Activated CD4-positive, alpha-beta T cell treated with anti-CD3 and anti-CD28 coated beads for 4 hours (primary cell): Measurements from ENCODE around the gene COL4A6.
"Not testable (repeated sequence)": the region's sequence is repeated elsewhere in the genome, so short reads cannot be mapped to it uniquely, and the experiment has no call there.

Experiments
- DNase-seq, 2 donors: peaks; one replicate each; pipeline ENCODE4 v3.0.0-alpha.2; 2020

The COL4A6 gene

GRCh38 chrX:108438110-108438623 lies at the start of gene COL4A6:
TSS of gene COL4A6 (minus strand) at chrX:108438422. CDS start at chrX:108438196, 226 bp downstream.
- DNase-seq, result no peak

GRCh38 chrX:108485960-108486359 lies 47.7 kb upstream of the COL4A6 start:
- no peak for DNase-seq

- no peak for DNase-seq
Measured at GRCh38 chrX:108484251-108484650, 46.0 kb upstream of the COL4A6 start.

- DNase-seq, result not testable (repeated sequence)
Measured at GRCh38 chrX:108481528-108481927, 43.3 kb upstream of the COL4A6 start.

- no peak for DNase-seq
Measured at GRCh38 chrX:108473979-108474378, 35.8 kb upstream of the COL4A6 start.

- DNase-seq, result no peak
Measured at GRCh38 chrX:108468486-108468885, 30.3 kb upstream of the COL4A6 start.

- no peak for DNase-seq
Measured at GRCh38 chrX:108464604-108465003, 26.4 kb upstream of the COL4A6 start.

GRCh38 chrX:108456971-108457477 lies 18.8 kb upstream of the COL4A6 start:
- no peak for DNase-seq

- no peak for DNase-seq
Measured at GRCh38 chrX:108453841-108454240, 15.6 kb upstream of the COL4A6 start.

GRCh38 chrX:108447303-108447702 lies 9.1 kb upstream of the COL4A6 start:
- no peak for DNase-seq

- no peak for DNase-seq
Measured at GRCh38 chrX:108442901-108443464, 4.8 kb upstream of the COL4A6 start.

GRCh38 chrX:108439961-108440696 lies 1.9 kb upstream of the COL4A6 start:
- DNase-seq, result no peak

- DNase-seq, result no peak
Measured at GRCh38 chrX:108439426-108439942, 1.3 kb upstream of the COL4A6 start, which contains the start of gene COL4A5. TSS of gene COL4A5 (plus strand) at chrX:108439838. CDS start at chrX:108440126, 288 bp downstream.

- DNase-seq, result no peak
Measured at GRCh38 chrX:108437349-108438109, 693 bp downstream of the COL4A6 start.

- no peak for DNase-seq
Measured at GRCh38 chrX:108435261-108435660, 3.0 kb downstream of the COL4A6 start.

GRCh38 chrX:108426262-108426661 lies 12.0 kb downstream of the COL4A6 start:
- DNase-seq, result no peak

GRCh38 chrX:108420481-108420880 lies 17.7 kb downstream of the COL4A6 start:
- no peak for DNase-seq

GRCh38 chrX:108419401-108419800 lies 18.8 kb downstream of the COL4A6 start:
- DNase-seq, result no peak

- no peak for DNase-seq
Measured at GRCh38 chrX:108417257-108417656, 21.0 kb downstream of the COL4A6 start.

GRCh38 chrX:108415891-108416290 lies 22.3 kb downstream of the COL4A6 start:
- no peak for DNase-seq

GRCh38 chrX:108415146-108415545 lies 23.1 kb downstream of the COL4A6 start:
- no peak for DNase-seq

GRCh38 chrX:108412783-108413182 lies 25.4 kb downstream of the COL4A6 start:
- DNase-seq, result no peak
